Endometrium (tissue), 2 donors: ENCODE results near the gene FBRSL1.
"Not testable (repeated sequence)": the region's sequence is repeated elsewhere in the genome, so short reads cannot be mapped to it uniquely, and the experiment has no call there.

Source experiments
- FAIRE-seq: peaks from 2 replicates; lab custom pipeline; 2012; peaks lifted over from hg19 to GRCh38; lab: Jason Lieb, UNC
- donor health status: control.
- donor health status: control.

Gene FBRSL1

GRCh38 chr12:132453361-132454192, 36.4 kb upstream of the FBRSL1 start:
- no peak for FAIRE-seq

- no peak for FAIRE-seq
These were observed 35.6 kb upstream of the FBRSL1 start for GRCh38 chr12:132454193-132454932.

GRCh38 chr12:132454933-132455418, 35.0 kb upstream of the FBRSL1 start:
- no peak for FAIRE-seq

GRCh38 chr12:132455565-132455964, 34.4 kb upstream of the FBRSL1 start:
- FAIRE-seq, result no peak

- no peak for FAIRE-seq
These were observed 33.6 kb upstream of the FBRSL1 start for GRCh38 chr12:132456186-132456943.

- FAIRE-seq, result no peak
These were observed 32.9 kb upstream of the FBRSL1 start for GRCh38 chr12:132456944-132457495.

- no peak for FAIRE-seq
These were observed 31.5 kb upstream of the FBRSL1 start for GRCh38 chr12:132458441-132458840.

GRCh38 chr12:132458846-132459641, 30.9 kb upstream of the FBRSL1 start:
- FAIRE-seq, result no peak

GRCh38 chr12:132460571-132460970, 29.4 kb upstream of the FBRSL1 start:
- no peak for FAIRE-seq

- FAIRE-seq, result no peak
These were observed 28.4 kb upstream of the FBRSL1 start for GRCh38 chr12:132461526-132461925.

GRCh38 chr12:132462788-132463187, 27.2 kb upstream of the FBRSL1 start:
- no peak for FAIRE-seq

- not testable (repeated sequence) for FAIRE-seq
These were observed 26.5 kb upstream of the FBRSL1 start for GRCh38 chr12:132463284-132463924.

GRCh38 chr12:132464304-132464703, 25.6 kb upstream of the FBRSL1 start:
- FAIRE-seq, result peak; percentile 74

GRCh38 chr12:132464820-132465219, 25.1 kb upstream of the FBRSL1 start:
- no peak for FAIRE-seq

GRCh38 chr12:132465269-132466190, 24.4 kb upstream of the FBRSL1 start:
- FAIRE-seq, result no peak

- FAIRE-seq, result no peak
These were observed 23.4 kb upstream of the FBRSL1 start for GRCh38 chr12:132466241-132467201.

GRCh38 chr12:132467511-132467910, 22.4 kb upstream of the FBRSL1 start:
- FAIRE-seq, result no peak

GRCh38 chr12:132469423-132469822, 20.5 kb upstream of the FBRSL1 start:
- no peak for FAIRE-seq
